KMS-11 (cell line): Measurements from ENCODE around the gene NEU4.
"Not testable (repeated sequence)": the region's sequence is repeated elsewhere in the genome, so short reads cannot be mapped to it uniquely, and the experiment has no call there.

ENCODE experiments used
- H2AFZ ChIP-seq: fragments of 200-600 bp; sonication (generic); 2 replicates; pipeline ENCODE4 v1.6.1; 2016; ENCODE audit warnings: antibody characterized with exemption, mixed run types, low read depth
- H3K27ac ChIP-seq: fragments of 200-600 bp; sonication (generic); 2 replicates; pipeline ENCODE4 v1.6.1; 2016; ENCODE audit warnings: mild to moderate bottlenecking, mixed run types
- H3K27me3 ChIP-seq: fragments of 200-600 bp; sonication (generic); 2 replicates; pipeline ENCODE4 v1.6.1; 2017; ENCODE audit warnings: mild to moderate bottlenecking, low read depth, mixed run types, moderate library complexity; ENCODE audit not compliant: insufficient read depth
- H3K36me3 ChIP-seq: fragments of 200-600 bp; sonication (generic); 2 replicates; pipeline ENCODE4 v1.6.1; 2017; ENCODE audit warnings: mild to moderate bottlenecking, mixed run types; ENCODE audit not compliant: insufficient read depth
- H3K4me1 ChIP-seq: fragments of 200-600 bp; sonication (generic); 2 replicates; pipeline ENCODE4 v1.6.1; 2016; ENCODE audit warnings: mild to moderate bottlenecking, low read depth, mixed run types; ENCODE audit not compliant: poor library complexity, severe bottlenecking
- H3K4me2 ChIP-seq: fragments of 200-600 bp; sonication (generic); 2 replicates; pipeline ENCODE4 v1.7.0; 2016; ENCODE audit warnings: mild to moderate bottlenecking, mixed run types
- H3K4me3 ChIP-seq: fragments of 200-600 bp; sonication (generic); IDR thresholded peaks from 2 replicates; pipeline ENCODE4 v1.6.1; 2017; ENCODE audit warnings: low read depth, low read length, mixed read lengths; ENCODE audit not compliant: insufficient read depth
- H3K79me2 ChIP-seq: fragments of 200-600 bp; sonication (generic); 2 replicates; pipeline ENCODE4 v1.6.1; 2016; ENCODE audit warnings: low read depth, mixed run types; ENCODE audit not compliant: insufficient read depth
- H3K9ac ChIP-seq: fragments of 200-600 bp; sonication (generic); 2 replicates; pipeline ENCODE4 v1.6.1; 2016; ENCODE audit warnings: mild to moderate bottlenecking, mixed run types
- H4K20me1 ChIP-seq: fragments of 200-600 bp; sonication (generic); 2 replicates; pipeline ENCODE4 v1.6.1; 2016; ENCODE audit warnings: mild to moderate bottlenecking, mixed run types; ENCODE audit not compliant: insufficient read depth
- TF ChIP-seq, protein P1 (sequence below): fragments of 200-600 bp; sonication (generic); conservative IDR thresholded peaks from 2 replicates; pipeline ENCODE4 v1.6.1; 2017; ENCODE audit warnings: low read depth, mild to moderate bottlenecking, antibody characterized with exemption, low read length, moderate library complexity, mixed read lengths

The NEU4 gene, protein sequence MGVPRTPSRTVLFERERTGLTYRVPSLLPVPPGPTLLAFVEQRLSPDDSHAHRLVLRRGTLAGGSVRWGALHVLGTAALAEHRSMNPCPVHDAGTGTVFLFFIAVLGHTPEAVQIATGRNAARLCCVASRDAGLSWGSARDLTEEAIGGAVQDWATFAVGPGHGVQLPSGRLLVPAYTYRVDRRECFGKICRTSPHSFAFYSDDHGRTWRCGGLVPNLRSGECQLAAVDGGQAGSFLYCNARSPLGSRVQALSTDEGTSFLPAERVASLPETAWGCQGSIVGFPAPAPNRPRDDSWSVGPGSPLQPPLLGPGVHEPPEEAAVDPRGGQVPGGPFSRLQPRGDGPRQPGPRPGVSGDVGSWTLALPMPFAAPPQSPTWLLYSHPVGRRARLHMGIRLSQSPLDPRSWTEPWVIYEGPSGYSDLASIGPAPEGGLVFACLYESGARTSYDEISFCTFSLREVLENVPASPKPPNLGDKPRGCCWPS

DNA sequence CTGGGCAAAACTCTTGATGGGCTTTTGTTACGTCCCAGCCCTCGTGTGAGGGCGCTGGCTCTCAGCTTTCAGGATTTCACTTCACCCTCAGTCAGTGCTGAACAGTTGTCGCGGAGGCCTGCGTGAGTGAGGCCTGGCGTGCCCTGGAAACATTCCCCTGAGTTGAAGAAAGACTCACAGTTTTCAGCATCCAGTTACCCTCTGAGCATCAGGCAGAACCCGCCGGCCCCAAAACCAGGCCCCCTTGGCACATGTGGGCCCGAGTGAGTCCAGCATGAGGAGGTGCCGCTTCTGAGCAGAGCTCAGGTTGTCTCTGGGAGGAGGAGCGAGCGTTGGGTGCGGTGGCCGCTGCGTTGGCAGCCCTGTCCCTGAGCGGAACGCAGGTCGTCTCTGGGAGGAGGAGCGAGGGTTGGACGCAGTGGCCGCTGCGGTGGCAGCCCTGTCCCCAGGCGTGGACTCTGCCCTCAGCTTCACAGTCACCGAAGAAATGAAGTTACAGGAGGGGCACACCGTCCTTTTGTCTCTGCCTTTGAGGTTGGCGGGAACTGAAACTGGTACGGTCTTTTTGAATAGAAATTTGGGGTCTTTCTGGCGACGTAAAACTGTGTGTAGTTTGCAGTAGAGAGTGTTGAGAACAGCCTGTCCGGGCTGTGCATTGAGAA lies at the start of gene NEU4:
Gene NEU4 (plus strand): TSS at position 473 of the 662 bp plus-strand sequence. CDS start 5,292 bp downstream, outside the sequence.
- Histone ChIP-seq H3K36me3 (no peaks in the 10 kb centered on the region), H3K27ac (no peak within 1 kb of the TSS), H2AFZ (no peak within 1 kb of the TSS), H3K27me3 (peaks cover 34% of the 10 kb centered on the region), H3K4me3 (no peak within 1 kb of the TSS), H3K4me2 (no peak within 1 kb of the TSS), H3K79me2 (no peaks in the 10 kb centered on the region), H4K20me1 (no peaks in the 10 kb centered on the region), H3K4me1 (no peaks in the 10 kb centered on the region), H3K9ac (no peak within 1 kb of the TSS)
- TF ChIP-seq, protein P1, sequence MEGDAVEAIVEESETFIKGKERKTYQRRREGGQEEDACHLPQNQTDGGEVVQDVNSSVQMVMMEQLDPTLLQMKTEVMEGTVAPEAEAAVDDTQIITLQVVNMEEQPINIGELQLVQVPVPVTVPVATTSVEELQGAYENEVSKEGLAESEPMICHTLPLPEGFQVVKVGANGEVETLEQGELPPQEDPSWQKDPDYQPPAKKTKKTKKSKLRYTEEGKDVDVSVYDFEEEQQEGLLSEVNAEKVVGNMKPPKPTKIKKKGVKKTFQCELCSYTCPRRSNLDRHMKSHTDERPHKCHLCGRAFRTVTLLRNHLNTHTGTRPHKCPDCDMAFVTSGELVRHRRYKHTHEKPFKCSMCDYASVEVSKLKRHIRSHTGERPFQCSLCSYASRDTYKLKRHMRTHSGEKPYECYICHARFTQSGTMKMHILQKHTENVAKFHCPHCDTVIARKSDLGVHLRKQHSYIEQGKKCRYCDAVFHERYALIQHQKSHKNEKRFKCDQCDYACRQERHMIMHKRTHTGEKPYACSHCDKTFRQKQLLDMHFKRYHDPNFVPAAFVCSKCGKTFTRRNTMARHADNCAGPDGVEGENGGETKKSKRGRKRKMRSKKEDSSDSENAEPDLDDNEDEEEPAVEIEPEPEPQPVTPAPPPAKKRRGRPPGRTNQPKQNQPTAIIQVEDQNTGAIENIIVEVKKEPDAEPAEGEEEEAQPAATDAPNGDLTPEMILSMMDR = no peak

DNA sequence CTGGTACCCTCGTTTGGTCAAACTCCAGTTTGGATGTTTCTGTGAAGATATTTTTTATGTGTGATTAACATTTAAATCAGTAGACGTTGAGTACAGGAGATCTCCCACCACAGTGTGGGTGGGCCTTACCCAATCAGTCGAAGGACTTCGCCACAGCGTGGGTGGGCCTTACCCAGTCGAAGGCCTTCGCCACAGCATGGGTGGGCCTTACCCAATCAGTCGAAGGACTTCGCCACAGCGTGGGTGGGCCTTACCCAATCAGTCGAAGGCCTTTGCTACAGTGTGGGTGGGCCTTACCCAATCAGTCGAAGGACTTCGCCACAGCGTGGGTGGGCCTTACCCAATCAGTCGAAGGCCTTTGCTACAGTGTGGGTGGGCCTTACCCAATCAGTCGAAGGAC lies 49.1 kb upstream of the NEU4 start:
- not testable (repeated sequence) for H4K20me1 ChIP-seq, H3K4me2 ChIP-seq, H2AFZ ChIP-seq, H3K4me3 ChIP-seq, H3K9ac ChIP-seq, H3K27ac ChIP-seq, H3K27me3 ChIP-seq, H3K36me3 ChIP-seq, H3K79me2 ChIP-seq, H3K4me1 ChIP-seq

DNA sequence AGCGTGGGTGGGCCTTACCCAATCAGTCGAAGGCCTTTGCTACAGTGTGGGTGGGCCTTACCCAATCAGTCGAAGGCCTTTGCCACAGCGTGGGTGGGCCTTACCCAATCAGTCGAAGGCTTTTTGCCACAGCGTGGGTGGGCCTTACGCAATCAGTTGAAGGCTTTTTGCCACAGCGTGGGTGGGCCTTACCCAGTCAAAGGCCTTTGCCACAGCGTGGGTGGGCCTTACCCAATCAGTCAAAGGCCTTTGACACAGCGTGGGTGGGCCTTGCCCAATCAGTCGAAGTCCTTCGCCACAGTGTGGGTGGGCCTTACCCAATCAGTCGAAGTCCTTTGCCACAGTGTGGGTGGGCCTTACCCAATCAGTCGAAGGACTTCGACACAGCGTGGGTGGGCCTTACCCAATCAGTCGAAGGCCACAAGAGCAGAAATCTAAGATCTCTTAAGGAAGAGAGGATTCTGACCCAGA lies 48.7 kb upstream of the NEU4 start:
- Histone ChIP-seq H2AFZ (no peak overlapping the region), H3K79me2 (no peaks in the 10 kb centered on the region), H3K27me3 (no peaks in the 10 kb centered on the region), H3K4me3 (no peak overlapping the region), H3K36me3 (no peaks in the 10 kb centered on the region), H3K4me2 (no peak overlapping the region), H3K9ac (no peak overlapping the region), H4K20me1 (no peaks in the 10 kb centered on the region), H3K4me1 (no peaks in the 10 kb centered on the region), H3K27ac (no peak overlapping the region)
- TF ChIP-seq, protein P1 = no peak

DNA sequence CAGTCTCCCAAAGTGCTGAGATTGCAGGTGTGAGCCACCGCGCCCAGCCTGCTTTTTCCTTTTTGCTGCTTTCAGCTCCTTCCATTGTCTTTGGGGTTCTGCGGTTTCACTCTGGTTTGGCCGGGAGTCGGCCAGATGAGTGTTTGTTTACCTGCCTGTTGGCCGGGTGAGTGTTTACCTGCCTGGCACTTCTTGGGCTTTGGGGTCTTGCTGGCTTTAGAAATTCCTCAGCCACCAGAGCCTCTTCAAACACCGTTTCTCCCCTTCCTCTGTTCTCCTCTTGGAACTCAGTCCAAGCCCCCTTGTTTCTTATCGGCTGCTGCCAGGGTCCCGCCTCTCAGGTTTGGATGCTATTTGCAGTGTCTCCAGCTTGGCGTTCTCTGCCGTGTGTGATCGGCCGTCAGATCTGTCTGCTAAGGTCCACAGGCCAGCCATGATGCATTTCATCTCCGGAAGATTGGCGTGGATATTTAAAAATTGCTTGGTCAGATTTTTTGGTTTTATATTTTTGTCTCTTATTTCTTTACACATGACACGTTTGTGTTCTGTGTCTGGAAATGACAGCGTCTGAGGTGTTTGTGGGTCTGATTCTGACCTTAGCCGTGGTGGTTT lies 46.6 kb upstream of the NEU4 start:
- no peak overlapping the region for H3K27ac ChIP-seq
- no peak overlapping the region for H3K4me2 ChIP-seq
- no peaks in the 10 kb centered on the region for H4K20me1 ChIP-seq
- no peaks in the 10 kb centered on the region for H3K4me1 ChIP-seq
- TF ChIP-seq, protein P1 = no peak
- no peaks in the 10 kb centered on the region for H3K27me3 ChIP-seq
- no peak overlapping the region for H3K9ac ChIP-seq
- H2AFZ ChIP-seq = no peak overlapping the region
- no peaks in the 10 kb centered on the region for H3K36me3 ChIP-seq
- no peak overlapping the region for H3K4me3 ChIP-seq
- H3K79me2 ChIP-seq = no peaks in the 10 kb centered on the region
